Activated CD4-positive, CD25-positive, alpha-beta regulatory T cell treated with anti-CD3 and anti-CD28 coated beads, Interleukin-2, amount 50 U/mL, for 16 hours (primary cell): ENCODE data around the gene SMYD3.
A peak's percentile ranks its signal among the peaks of the same experiment; 100 is the strongest.
"Not testable (repeated sequence)": the region's sequence is repeated elsewhere in the genome, so short reads cannot be mapped to it uniquely, and the experiment has no call there.

ENCODE experiments used
- DNase-seq: peaks from one replicate; pipeline ENCODE4 v3.0.0-alpha.2; 2020; ENCODE audit warnings: low read depth, low spot score

The SMYD3 gene

DNA sequence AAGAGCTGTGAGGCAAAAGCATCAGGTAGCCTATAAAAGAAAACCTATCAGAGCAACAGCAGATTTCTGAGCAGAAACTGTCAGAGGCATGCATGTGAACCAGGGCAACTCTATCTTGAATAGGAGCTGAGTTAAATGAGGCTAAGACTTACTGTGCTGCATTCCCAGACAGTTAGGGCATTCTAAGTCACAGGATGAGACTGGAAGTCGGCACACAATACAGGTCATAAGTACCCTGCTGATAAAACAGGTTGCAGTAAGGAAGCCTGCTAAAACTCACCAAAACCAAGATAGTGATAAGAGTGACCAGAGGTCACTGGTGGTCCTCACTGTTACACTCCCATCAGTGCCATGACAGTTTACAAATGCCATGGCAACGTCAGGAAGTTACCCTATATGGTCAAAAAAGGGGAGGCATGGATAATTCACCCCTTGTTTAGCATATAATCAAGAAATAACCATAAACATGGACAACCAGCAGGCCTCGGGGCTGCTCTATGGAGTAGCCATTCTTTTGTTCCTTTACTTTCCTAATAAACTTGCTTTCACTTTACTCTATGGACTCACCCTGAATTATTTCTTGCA, 150.0 kb downstream of the SMYD3 start:
- not testable (repeated sequence) for DNase-seq

DNA sequence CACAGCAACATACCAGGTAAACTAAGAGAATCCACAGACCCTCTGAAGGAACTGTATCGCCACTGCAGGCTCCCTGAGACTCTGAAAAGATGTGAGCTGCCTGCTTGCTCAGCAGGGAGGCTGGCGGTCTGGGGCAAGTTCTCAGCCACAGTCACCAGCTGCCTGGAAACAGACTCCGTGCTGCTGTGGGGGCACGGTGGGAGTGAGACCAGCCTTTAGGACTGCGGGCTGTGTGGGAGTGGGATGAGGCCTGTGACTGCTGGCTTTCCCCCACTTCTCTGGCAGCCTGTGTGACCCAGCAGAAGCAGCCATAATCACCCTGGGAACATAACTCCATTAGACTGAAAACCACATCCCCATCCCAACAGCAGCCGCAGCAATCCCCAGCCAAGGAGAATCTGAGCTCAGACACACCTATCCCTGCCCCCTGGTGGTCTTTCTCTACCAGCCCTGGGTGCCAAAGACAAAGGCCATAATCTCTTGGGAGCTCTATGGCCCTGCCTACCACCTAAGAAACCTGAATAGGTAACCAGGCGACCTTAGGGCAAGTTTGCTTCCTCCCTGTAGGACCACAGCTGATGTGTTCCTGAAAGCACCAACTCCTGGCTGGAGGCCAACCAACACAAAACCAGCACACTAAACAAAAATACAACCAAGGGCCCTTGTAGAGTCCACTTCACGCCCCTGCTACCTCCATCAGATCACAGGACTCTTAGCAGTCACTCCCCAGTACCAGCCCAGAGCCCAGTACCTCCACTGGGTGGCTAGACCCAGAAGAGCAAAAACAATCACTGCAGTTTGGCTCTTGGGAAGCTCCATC, 151.5 kb downstream of the SMYD3 start:
- no peak for DNase-seq

DNA sequence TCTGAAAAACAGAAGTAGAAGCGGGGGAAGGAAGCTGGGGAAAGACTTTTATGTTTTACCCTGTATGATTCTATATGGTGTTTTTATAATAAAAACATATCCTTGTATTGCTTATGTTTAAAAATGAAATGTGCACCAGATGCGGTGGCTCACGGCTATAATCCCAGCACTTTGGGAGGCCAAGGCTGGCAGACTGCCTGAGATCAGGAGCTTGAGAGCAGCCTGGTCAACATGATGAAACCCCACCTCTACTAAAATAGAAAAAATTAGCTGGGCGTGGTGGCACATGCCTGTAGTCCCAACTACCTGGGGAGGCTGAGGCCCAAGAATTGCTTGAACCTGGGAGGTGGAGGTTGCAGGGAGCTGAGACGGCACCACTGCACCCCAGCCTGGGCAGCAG, 155.4 kb downstream of the SMYD3 start:
- no peak for DNase-seq

DNA sequence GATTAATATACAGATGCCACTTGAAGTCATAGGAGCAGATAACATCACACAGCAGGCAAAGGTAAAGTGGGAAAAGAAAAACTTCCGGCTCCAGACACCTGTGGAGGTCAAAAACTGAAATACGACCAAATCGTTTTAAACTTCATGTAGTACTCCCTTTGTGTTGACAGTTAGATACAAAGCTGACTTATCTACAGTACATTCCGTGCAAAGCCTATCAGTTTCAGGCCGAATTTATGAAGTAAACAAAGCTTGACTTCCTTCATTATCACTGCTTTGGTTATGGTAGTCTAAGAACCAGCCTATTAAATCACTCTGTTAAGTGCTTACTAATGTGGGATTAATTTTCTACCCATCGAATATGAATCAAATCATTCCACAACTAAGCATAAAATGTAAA, 156.3 kb downstream of the SMYD3 start:
- no peak for DNase-seq

DNA sequence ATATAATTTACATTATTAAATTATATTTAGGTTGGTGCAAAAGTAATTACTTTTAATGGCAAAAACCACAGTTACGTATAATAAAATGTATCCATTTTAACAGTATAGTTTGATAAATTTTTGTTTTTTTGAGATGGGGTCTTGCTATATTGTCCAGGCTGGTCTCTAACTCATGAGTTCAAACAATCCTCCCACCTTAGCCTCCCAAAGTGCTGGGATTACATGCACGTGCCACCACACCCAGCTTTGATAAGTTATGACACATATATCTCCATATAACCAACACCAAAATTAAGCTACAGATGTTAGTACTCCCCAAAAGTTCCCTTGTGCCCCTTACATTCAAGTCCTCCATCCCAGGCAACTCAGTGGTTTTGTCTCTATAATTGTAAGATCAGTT, 163.1 kb downstream of the SMYD3 start:
- DNase-seq = no peak

DNA sequence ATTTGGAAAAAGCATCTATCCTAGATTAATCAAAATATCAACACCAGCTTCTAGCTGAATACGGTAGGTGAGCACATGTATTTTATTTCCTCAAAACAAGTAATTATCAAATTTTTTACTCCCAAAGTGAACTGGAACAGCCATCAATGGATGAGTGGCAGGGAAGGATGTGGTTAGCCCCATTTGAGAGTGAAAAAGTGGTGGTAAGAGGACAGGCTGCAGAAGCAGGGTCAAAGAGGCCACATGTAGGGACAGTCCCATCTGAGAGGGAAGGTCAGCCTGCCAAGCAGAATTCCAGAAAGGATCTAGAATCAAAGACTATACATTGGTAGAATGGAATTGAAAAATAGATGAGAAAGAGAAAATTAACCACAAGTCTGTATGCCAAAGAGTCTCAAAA, 163.8 kb downstream of the SMYD3 start:
- no peak for DNase-seq

DNA sequence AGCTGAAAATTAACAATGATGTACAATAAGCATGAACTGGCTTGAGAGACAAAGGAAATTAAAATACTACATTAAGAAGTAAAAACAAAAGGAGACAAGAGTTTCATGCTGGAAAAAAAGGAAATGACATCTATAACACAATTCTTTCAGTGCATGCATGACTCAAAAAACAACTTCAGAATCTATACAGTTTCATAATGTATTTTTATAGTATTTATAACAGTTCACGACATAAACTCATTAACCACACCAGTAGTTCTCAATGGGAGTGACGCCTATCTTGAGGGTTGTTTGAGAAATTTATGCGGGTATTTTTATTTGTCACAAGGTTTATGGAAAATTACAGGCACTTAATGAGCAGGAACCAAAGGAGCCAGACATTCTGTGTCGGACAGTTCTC, 168.5 kb downstream of the SMYD3 start:
- no peak for DNase-seq

DNA sequence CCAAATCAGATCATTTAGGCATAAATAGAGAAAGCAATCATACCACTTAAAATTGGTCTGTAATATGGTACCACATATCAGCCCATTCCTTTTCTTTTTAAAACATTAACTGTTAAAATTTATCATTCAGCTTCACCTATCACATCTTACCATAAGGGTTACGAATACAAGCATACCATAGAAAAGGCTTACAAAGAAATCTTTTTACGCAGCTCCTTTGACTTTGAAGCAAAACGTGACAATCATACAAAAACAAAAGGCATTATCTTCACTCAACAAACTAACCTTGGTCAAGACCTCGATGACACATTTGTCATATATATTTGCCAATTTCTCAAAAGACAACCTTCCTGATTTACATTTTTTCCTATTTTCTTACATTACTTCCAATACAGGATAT, 169.0 kb downstream of the SMYD3 start:
- DNase-seq = no peak

DNA sequence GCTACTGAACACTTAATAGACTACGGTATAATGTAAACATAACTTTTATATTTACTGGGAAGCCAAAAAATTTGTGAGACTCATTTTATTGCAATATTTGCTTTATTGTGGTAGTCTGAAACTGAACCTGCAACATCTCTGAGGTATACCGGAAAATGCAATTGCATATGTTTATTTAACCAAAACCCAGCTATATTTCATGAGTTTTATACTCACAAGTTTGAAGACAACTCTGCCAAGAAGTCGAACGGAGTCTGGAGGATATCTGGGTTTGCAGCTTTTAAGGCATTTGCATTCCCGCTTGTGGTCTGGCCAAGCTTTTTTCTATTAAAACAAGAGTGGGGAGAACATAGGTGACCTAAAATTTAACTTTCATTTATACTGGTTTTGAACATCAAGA, 171.9 kb downstream of the SMYD3 start:
- DNase-seq = no peak

DNA sequence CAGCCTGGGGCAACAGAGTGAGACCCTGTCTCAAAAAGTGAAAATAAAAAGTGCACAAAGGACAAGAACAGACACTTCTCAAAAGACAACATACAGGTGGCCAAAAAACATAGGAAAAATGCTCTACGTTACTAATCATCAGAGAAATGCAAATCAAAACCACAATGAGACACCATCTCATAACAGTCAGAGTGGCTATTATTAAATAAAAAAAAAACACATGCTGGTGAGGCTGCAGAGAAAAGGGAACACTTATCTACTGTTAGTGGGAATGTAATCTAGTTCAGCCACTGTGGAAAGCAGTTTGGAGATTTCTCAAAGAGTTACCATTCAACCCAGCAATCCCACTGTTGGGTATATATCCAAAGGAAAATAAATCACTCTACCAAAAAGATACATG, 173.2 kb downstream of the SMYD3 start:
- DNase-seq = no peak

DNA sequence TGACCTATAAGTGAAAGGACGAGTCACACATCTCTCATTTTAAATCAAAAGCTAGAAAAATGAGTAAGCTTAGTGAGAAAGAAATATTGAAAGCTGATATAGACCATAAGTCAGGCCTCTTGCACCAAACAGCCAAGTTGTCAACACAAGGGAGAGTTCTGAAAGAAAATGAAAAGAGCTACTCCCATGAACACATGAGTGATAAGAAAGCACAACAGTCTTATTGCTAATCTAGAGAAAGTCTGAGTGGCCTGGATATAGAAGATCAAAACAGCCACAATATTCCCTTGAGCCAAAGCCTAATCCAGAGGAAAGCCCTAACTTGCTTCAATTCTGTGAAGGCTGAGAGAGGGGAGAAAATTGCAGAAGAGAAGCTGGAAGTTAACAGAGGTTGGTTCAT, 175.0 kb downstream of the SMYD3 start:
- no peak for DNase-seq

DNA sequence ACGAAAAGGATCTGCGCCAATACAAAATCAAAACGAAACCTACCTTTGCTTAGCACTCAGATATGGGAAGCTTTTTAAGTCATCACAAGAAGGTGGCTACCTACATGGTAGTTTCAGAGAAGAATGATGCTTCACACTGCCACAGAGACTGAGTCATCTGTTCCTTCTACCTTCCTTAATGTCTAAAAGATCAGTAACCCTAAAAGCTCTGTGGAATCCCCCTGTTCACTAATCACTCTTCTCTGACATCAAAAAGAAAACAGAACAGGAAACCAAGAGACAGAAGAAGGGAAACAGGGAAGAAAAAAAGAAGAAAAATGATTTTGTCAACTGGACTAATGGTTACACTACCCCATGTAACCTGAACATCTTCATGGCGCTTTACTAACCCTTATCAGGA, 177.2 kb downstream of the SMYD3 start:
- DNase-seq = peak; percentile 6

DNA sequence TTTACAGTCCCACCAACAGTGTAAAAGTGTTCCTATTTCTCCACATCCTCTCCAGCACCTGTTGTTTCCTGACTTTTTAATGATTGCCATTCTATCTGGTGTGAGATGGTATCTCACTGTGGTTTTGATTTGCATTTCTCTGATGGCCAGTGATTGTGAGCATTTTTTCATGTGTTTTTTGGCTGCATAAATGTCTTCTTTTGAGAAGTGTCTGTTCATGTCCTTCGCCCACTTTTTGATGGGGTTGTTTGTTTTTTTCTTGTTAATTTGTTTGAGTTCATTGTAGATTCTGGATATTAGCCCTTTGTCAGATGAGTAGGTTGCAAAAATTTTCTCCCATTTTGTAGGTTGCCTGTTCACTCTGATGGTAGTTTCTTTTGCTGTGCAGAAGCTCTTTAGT, 177.8 kb downstream of the SMYD3 start:
- not testable (repeated sequence) for DNase-seq

DNA sequence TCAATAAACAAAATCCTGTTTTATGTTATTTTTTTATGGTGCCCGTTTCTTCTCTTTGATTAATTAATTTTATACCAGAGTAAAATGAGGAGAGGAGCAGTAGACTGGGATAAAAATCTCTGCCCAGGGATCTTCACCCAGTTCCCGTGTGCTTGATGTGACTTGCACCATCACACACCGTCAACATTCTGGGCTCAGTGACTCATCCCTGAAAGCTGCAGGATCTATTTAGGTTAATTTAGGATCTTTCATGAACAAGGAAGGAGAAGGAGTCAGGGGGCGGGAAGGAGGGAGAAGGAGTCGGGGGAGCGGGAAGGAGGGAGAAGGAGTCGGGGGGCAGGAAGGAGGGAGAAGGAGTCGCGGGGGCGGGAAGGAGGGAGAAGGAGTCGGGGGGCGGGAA, 182.4 kb downstream of the SMYD3 start:
- no peak for DNase-seq

DNA sequence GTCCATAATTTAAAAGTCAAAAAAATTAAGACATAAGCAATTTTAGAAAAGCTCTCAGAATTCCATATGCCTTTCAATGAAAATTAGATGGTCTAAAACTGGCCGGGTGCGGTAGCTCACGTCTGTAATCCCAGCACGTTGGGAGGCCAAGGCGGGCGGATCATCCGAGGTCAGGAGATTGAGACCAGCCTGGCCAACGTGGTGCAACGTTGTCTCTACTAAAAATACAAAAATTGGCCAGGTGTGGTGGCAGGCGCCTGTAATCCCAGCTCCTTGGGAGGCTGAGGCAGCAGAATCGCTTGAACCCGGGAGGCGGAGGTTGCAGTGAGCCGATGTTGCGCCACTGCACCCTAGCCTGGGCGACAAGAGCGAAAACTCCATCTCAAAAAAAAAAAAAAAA, 183.0 kb downstream of the SMYD3 start:
- DNase-seq = not testable (repeated sequence)

DNA sequence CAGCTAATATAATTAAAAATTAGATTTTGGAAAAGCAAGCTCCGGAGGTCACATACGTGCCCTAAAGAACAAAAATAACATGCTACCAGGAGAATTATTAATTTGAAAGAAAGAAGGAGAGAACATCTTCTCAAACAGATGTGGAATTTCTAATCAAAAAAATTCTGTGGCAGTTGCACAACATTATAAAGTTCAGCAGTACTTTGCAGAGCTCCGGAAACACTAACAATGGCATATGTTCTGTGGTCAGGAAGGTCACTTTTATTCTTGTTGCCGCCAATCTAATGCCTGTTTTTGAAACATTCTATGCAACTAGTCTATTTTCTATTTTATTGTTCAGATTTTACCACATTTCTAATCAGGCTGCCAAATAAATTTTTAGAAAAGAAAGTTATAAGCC, 186.8 kb downstream of the SMYD3 start:
- no peak for DNase-seq

DNA sequence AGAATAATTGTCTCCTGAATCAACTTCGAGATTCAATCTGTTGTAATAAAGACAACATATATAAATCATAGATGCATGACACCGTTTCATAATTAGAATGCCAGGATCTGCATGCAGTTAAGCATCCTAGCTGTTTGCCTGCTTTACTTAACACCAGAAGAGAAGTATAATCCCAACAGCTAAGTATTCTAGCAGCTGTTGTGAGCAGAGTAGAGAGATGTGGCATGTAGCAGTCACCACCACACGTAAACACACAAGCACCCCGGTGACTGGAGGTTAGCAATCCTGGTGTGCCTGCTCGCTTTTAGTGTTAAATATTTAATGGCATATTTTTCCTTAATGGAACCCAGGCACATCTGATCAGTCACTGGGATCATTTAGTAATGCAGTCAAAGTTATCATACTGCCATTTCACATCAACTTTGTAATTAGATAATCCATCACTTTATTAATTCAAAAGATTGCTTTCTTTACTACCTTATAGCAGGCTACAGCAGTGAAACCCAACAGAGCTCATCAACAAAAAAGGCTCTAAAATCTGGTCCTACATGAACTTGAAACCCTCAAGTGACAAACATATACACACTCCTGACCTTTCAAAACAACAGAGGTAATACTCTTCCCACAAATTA, 187.9 kb downstream of the SMYD3 start:
- no peak for DNase-seq

DNA sequence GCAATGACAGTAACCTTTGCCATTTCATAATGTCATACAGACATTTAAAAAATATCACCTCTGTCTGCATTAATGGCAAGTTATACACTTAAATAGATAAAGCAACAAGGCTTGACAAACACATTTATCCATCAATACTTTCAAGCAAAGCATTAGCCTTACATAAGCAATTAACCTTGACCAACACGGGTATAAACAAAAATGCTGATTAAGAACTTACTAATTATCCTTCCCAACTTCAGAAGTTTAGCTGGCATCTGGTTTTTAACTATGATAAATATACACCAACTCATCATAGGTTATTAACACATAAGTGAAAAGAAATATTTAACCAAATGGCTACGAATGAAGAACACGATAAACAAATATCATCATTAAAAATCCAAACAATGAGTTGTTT, 188.5 kb downstream of the SMYD3 start:
- no peak for DNase-seq

DNA sequence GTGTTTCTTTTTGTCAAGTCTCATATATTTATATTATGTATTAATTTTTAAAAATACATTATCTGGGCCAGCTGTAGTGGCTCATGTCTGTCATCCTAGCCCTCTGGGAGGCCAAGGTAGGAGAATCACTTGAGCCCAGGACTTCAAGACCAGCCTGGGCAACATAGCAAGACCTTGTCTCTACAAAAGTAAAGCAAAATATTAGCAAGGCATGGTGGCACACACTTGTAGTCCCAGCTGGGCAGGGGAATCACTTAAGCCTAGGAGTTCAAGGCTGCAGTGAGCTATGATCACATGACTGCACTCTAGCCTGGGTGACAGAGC, 189.1 kb downstream of the SMYD3 start:
- DNase-seq = no peak

DNA sequence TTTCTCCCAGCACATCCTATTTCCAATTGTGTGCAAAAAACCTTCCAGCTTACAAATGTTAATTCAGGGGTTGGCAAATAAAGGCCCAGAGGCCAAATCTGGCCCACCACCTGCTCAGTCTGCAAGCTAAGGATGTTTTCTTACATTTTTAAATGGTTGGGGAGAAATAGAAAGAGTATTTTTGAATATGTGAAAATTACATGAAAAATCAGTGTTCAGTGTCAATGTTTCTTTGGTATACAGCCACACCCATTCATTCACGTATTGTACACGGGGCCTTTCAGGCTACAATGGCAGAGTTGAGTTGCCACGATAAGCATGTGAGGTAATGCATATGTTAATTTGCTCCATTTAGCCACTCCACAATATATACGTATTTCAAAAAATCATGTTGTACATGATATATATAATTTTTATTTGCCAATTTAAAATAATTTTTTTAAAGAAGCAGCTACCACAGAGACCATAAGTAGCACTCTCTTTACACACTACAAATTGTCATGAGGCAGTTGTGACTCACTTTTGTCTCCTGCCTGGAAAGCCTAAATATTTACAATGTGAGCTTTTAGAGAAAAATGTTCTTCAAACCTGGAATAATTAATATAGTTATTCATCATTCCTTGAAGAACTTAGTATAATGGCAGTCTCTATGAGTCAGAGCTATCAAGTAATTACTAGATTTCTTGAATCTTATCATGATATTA, 189.6 kb downstream of the SMYD3 start:
- no peak for DNase-seq

DNA sequence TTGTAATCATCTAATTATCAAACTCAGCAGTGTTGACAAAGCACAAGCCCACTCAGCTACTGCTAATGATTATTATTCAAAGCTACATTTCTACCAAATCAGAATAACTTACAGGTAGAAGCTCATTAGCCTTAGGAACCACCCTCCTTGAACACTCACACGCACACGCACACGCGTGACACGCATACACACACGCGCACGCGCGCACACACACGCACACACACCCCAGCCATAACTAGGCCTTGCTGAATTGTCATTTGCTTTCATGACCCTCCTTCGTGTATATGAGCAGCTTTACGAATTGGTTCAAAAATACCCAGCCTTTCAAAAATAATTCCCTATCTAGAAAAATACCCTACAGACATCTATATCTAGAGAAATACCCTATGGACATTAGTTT, 195.6 kb downstream of the SMYD3 start:
- no peak for DNase-seq

DNA sequence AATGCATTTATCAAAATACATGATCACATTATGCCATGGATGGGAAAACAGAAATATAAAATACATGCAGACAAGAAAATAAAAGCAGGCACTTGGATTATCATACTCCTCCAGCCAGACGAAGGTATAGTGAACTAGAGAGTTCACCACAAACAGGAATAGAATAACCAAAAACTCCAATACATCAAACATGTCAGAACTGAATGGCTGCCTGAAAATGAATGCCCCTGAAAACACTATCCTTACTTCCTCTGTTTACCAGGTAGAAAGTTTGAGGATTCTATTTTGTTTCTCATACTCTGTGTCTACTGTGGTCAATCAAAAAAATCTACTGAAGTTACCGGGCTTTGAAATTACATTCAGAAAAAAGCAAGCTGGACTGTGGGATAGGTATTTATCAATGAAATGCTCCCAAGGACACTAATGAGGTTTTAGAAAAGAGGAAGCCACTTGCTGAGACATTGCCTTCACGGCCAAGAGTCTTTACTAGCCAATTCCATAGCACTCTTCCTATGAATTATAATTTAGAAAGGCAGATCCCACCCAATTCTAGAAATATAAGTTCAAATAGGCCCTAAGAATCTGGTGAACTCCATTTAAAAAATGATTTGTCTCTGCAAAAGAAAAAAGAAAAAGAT, 197.7 kb downstream of the SMYD3 start:
- DNase-seq = no peak
